ENCODE measurements around the gene TCP1. TPM values are rescaled to one million over a fixed set of nuclear protein-coding genes. Genes with fewer than 3 reads are reported as not detected.

Gene TCP1
- total RNA-seq, 1 donor from 2014 or later, result 80.8 TPM

GRCh38 chr6:159823953-159824352 is 34.6 kb upstream of the TCP1 start:
- Histone ChIP-seq H3K4me3 (no peak overlapping the region), H3K4me1 (no peaks in the 10 kb centered on the region), H3K9me3 (no peaks in the 10 kb centered on the region), H3K27me3 (no peaks in the 10 kb centered on the region), H3K27ac (no peak overlapping the region), H3K36me3 (no peaks in the 10 kb centered on the region)
- TF ChIP-seq POLR2A (IDR thresholded peaks at IDR 0.05) (no peak), CTCF (IDR thresholded peaks at IDR 0.05) (no peak), POLR2AphosphoS5 (IDR thresholded peaks at IDR 0.05; ENCODE audit: insufficient read depth in 1 of 2, low read depth in 1 of 2) (no peak)
- no peak for DNase-seq (ENCODE audit: extremely low spot score in 2 of 2)
- intact Hi-C loops (cut with DNase I), result no loop called here

GRCh38 chr6:159821726-159822125 is 32.3 kb upstream of the TCP1 start:
- no peak for TF ChIP-seq CTCF (IDR thresholded peaks at IDR 0.05)
- TF ChIP-seq POLR2A (IDR thresholded peaks at IDR 0.05), result no peak
- no peak for TF ChIP-seq POLR2AphosphoS5 (IDR thresholded peaks at IDR 0.05; ENCODE audit: insufficient read depth in 1 of 2, low read depth in 1 of 2)
- H3K36me3 ChIP-seq, result no peaks in the 10 kb centered on the region
- H3K27me3 ChIP-seq, result no peaks in the 10 kb centered on the region
- H3K27ac ChIP-seq, result no peak overlapping the region
- intact Hi-C loops (cut with DNase I), result no loop called here
- no peak overlapping the region for H3K4me3 ChIP-seq
- H3K4me1 ChIP-seq, result no peaks in the 10 kb centered on the region
- H3K9me3 ChIP-seq, result no peaks in the 10 kb centered on the region
- no peak for DNase-seq (ENCODE audit: extremely low spot score in 2 of 2)

GRCh38 chr6:159821122-159821521 is 31.7 kb upstream of the TCP1 start:
- no peak for DNase-seq (ENCODE audit: extremely low spot score in 2 of 2)

GRCh38 chr6:159819932-159820640 is 30.7 kb upstream of the TCP1 start:
- intact Hi-C loops (cut with DNase I), result no loop called here
- no peak for DNase-seq (ENCODE audit: extremely low spot score in 2 of 2)
- Histone ChIP-seq H3K27ac (no peak overlapping the region), H3K36me3 (no peaks in the 10 kb centered on the region), H3K27me3 (no peaks in the 10 kb centered on the region), H3K4me3 (no peak overlapping the region), H3K4me1 (no peaks in the 10 kb centered on the region), H3K9me3 (no peaks in the 10 kb centered on the region)
- TF ChIP-seq POLR2A (IDR thresholded peaks at IDR 0.05) (no peak), CTCF (IDR thresholded peaks at IDR 0.05) (no peak), POLR2AphosphoS5 (IDR thresholded peaks at IDR 0.05; ENCODE audit: insufficient read depth in 1 of 2, low read depth in 1 of 2) (no peak)

More at GRCh38 chr6:159821122-159821521, 31.7 kb upstream of the TCP1 start:
- TF ChIP-seq POLR2A (IDR thresholded peaks at IDR 0.05) (no peak), POLR2AphosphoS5 (IDR thresholded peaks at IDR 0.05; ENCODE audit: insufficient read depth in 1 of 2, low read depth in 1 of 2) (no peak), CTCF (IDR thresholded peaks at IDR 0.05) (no peak)
- intact Hi-C loops (cut with DNase I), result no loop called here
- Histone ChIP-seq H3K27me3 (no peaks in the 10 kb centered on the region), H3K36me3 (no peaks in the 10 kb centered on the region), H3K4me1 (no peaks in the 10 kb centered on the region), H3K4me3 (no peak overlapping the region), H3K9me3 (no peaks in the 10 kb centered on the region), H3K27ac (no peak overlapping the region)

- no peak overlapping the region for H3K4me3 ChIP-seq
- no peaks in the 10 kb centered on the region for H3K9me3 ChIP-seq
- DNase-seq (ENCODE audit: extremely low spot score in 2 of 2), result no peak
- TF ChIP-seq POLR2AphosphoS5 (IDR thresholded peaks at IDR 0.05; ENCODE audit: insufficient read depth in 1 of 2, low read depth in 1 of 2), result no peak
- TF ChIP-seq CTCF (IDR thresholded peaks at IDR 0.05), result no peak
- TF ChIP-seq POLR2A (IDR thresholded peaks at IDR 0.05), result no peak
- no peaks in the 10 kb centered on the region for H3K27me3 ChIP-seq
- intact Hi-C loops (cut with DNase I), result no loop called here
- H3K27ac ChIP-seq, result no peak overlapping the region
- H3K4me1 ChIP-seq, result no peaks in the 10 kb centered on the region
- no peaks in the 10 kb centered on the region for H3K36me3 ChIP-seq
Measured at GRCh38 chr6:159819098-159819497, 29.7 kb upstream of the TCP1 start.
